Measurements from ENCODE around the gene PTPN13.
"Not testable (repeated sequence)": the region's sequence is repeated elsewhere in the genome, so short reads cannot be mapped to it uniquely, and the experiment has no call there.

PTPN13 gene

DNA sequence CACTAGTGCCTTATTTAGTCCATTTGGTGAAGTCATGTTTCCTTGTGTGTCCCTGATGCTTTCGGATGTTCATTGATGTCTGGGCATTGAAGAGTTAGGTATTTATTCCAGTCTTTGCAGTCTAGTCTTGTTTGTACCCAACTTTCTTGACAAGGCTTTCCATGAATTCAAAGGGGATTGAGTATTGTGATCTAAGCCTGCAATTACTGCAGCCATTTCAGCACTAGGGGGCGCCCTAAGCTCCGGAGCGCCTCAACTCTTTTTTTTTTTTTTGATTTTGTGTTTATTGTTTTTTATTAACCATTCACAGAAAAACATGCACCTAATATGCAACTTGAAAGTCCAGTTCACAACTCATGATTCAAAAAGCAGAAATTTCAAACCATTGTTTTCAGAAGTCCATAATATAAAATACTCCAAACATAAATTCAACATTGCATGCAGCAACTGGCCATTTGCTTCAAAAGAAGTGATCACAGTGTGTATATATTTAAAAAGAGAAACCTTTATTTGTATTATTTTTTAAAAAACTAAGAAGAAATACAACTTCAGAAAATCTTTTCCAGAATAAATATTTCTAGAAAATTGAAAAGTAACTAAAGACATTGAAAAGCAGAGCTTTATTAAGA, 59.2 kb downstream of the PTPN13 start (continued):
- no peak for TF ChIP-seq ZNF623 (tag by site-specific recombination; IDR thresholded peaks at IDR 0.05)

DNA sequence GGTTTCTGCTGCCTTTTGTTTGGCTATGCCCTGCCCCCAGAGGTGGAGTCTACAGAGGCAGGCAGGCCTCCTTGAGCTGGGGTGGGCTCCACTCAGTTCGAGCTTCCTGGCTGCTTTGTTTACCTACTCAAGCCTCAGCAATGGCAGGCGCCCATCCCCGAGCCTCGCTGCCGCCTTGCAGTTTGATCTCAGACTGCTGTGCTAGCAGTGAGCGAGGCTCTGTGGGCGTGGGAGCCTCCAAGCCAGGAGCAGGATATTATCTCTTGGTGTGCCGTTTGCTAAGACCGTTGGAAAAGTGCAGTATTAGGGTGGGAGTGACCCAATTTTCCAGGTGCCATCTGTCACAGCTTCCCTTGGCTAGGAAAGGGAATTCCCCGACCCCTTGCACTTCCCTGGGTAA, 62.7 kb downstream of the PTPN13 start:
- H3K4me3 ChIP-seq (ENCODE audit: low read depth, low read length); H3K27ac ChIP-seq (ENCODE audit: extremely low read depth, low read depth, low read length); H3K9me3 ChIP-seq (ENCODE audit: control insufficient read depth, insufficient read depth, low read depth, low read length); H3K36me3 ChIP-seq (ENCODE audit: control insufficient read depth in 2 of 2, insufficient read depth in 1 of 2, low read length in 2 of 2); H3K4me1 ChIP-seq (ENCODE audit: control insufficient read depth, insufficient read depth, low read length); POLR2A ChIA-PET: not testable (repeated sequence)
- CTCF ChIA-PET: interaction anchor here (0.7 kb wide), 1 partner anchor 160 kb away, joined by 3 read pairs; no protein-coding TSS in a partner anchor

- Histone ChIP-seq H3K4me3 (ENCODE audit: low read depth, low read length) (no peak overlapping the region), H3K4me1 (ENCODE audit: control insufficient read depth, insufficient read depth, low read length) (0 out of 2 replicates have a peak, but pooled peaks cover 5% of the 10 kb centered on the region), H3K9me3 (ENCODE audit: control insufficient read depth, insufficient read depth, low read depth, low read length) (no peaks in the 10 kb centered on the region), H3K36me3 (ENCODE audit: control insufficient read depth in 2 of 2, insufficient read depth in 1 of 2, low read length in 2 of 2) (no peaks in the 10 kb centered on the region), H3K27ac (ENCODE audit: extremely low read depth, low read depth, low read length) (no peak overlapping the region)
- TF ChIP-seq KLF8 (tag by site-specific recombination; IDR thresholded peaks at IDR 0.05) (no peak), PRDM2 (tag by site-specific recombination; IDR thresholded peaks at IDR 0.05; ENCODE audit: borderline replicate concordance) (no peak), ZNF341 (tag by site-specific recombination; IDR thresholded peaks at IDR 0.05; ENCODE audit: low read depth) (no peak), KLF7 (tag by site-specific recombination; IDR thresholded peaks at IDR 0.05; ENCODE audit: borderline replicate concordance) (no peak), SP7 (tag by site-specific recombination; IDR thresholded peaks at IDR 0.05) (no peak), ZBTB10 (tag by site-specific recombination; IDR thresholded peaks at IDR 0.05) (no peak), ZNF138 (tag by site-specific recombination; IDR thresholded peaks at IDR 0.05; ENCODE audit: borderline replicate concordance) (no peak), ZNF549 (tag by site-specific recombination; IDR thresholded peaks at IDR 0.05) (no peak), KLF16 (tag by site-specific recombination; IDR thresholded peaks at IDR 0.05) (no peak), REPIN1 (tag by site-specific recombination; IDR thresholded peaks at IDR 0.05; ENCODE audit: low read depth) (no peak), ZNF837 (tag by site-specific recombination; IDR thresholded peaks at IDR 0.05) (no peak), TCF7L2 (IDR thresholded peaks at IDR 0.05; ENCODE audit: borderline replicate concordance, low read depth, low read length) (no peak), ZNF211 (tag by site-specific recombination; IDR thresholded peaks at IDR 0.05; ENCODE audit: low read depth) (no peak)
- CTCF ChIA-PET: no interaction called here
- POLR2A ChIA-PET: no interaction called here
Observed at GRCh38 chr4:86657382-86657781, 63.3 kb downstream of the PTPN13 start.
